Activated CD8-positive, alpha-beta memory T cell treated with anti-CD3 and anti-CD28 coated beads, Interleukin-2, amount 50 U/mL, for 1 hour (primary cell): ENCODE results near the gene TMEM119.

ENCODE experiments used
- DNase-seq: peaks from one replicate; pipeline ENCODE4 v3.0.0-alpha.2; 2020; ENCODE audit errors: extremely low read depth

TMEM119 gene

DNA sequence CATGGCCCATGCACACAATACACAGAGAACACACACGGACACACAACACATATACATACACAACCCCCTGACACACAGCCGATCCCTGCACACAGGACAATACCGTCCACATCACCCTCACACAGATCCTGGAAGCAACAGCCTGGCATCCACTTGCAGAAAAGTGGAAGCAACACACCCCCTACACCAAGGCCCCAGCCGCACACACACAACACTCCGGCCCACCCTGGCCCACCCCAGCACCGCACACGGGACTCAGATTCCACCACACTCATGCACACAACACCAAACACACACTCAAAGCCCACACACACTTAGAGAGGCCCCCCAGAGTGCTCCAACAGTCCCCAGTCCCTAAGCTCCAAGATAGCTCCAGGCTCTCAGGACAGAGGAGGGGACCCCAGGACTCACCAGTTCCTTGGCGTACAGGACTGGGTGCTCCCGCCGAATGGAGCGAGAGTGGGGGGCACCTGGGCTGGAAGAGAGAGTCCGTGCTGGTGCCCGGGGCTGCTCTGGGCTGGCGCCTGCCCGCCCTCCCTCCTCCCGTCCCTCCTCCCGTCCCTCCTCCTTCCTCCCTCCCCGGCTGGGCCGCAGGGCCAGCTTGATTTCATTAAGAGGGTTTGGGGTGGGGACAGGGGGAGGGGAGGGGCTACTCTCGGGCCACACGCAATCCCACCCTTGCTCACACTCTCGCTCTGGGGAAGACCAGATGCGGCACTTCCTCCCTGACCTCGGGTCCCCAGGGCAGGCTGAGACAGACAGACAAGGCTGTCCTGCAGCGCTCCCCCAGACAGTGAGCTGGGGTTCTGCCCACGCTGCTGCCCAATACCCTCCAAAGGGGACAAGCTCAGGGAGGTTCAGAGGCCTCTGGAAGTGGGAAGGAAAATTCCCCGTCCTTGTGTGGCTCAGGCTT, at the start of gene TMEM119:
TMEM119 (minus strand) TSS at position 526 of the 913 bp plus-strand sequence. CDS start 5,701 bp downstream, outside the sequence.
- DNase-seq, result no peak

DNA sequence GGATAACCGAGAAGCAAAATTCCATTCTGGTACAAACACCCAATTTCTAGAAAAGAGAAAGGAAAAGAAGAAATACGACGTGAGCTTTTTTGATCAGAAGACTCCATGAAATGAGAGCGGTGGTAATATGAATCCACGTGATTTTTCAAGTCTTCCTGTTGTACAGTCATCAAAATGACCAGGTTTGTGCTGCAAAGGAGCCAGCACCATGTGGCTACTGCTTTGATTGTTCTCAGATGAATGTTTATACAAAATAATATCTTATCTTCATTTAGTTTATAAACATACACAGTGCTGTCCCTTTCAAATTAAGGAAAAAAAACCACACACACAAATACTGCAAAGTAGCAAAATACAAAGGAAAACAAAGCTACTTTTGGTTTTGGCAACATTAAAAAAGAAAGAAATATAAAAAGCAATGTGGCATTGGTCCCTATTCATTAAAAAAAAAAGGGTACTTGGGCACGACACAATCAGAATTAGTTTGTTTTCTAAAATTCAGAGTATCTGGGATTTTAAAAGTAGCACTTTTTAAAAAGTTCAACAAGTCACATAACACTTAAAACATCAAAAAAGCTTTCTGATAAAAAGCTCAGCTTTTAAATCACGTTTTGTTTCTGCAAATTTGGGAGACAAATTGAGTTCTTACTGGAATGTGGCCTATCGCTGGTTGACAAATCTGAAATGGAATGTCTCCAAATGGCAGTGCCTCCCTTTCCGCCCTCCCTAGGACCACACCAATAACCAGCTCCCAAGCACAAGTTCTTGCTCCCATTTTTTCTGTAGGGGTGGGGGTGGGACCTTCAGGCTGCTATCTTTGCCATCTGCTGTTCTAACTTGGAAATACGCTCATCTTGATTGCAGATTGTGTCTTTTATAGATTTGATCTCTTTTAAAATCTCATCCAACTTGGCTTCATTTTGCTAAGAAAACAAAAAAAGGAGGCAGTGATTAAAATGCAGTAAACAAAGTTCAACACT, 49.0 kb upstream of the TMEM119 start:
- DNase-seq, result no peak

DNA sequence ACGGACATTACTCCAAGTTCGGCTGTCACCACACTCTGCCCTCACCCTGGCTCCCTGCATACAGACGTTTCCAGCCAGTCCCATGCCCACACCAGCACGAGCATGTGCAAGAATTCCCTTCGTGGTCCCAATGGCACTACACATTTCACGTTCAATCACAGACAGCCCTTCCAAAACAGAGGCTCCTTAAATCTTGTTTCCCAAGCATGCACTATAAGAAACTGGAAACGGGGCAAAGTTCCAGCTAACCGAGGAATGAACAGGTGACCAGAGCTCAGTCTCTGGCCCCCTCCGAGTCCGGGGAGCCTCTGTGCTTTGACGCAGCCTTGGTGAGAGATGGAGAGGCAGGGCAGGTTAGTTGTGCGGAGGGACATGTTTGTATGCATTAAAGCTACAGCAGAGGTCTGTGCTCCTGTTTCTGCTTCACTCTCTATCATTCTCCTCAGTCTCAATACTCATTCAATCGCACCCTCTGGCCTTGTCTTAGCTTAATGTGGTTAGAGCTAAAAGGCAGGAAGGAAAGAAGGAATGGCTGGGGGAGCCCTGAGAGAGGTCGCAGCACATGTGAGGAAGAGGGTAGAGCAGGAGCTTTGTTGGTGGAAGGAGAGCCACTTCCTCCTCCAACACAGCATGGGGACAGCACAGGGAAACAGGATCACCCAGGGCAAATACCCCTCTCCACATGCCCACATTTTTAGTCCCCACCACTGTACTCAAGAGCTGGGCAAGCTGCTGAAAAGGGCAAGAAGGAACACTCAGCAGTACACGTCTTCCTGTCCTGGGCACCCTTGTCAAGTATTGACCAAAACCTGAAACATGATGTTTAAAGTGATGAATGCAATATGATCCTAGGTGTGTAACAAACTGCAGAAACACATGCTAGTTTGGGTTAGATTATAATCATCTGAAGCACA, 48.1 kb upstream of the TMEM119 start:
- no peak for DNase-seq

- DNase-seq, result no peak
These were observed 46.9 kb upstream of the TMEM119 start for GRCh38 chr12:108644811-108645120.

- no peak for DNase-seq
These were observed 46.3 kb upstream of the TMEM119 start for GRCh38 chr12:108643941-108644810.

DNA sequence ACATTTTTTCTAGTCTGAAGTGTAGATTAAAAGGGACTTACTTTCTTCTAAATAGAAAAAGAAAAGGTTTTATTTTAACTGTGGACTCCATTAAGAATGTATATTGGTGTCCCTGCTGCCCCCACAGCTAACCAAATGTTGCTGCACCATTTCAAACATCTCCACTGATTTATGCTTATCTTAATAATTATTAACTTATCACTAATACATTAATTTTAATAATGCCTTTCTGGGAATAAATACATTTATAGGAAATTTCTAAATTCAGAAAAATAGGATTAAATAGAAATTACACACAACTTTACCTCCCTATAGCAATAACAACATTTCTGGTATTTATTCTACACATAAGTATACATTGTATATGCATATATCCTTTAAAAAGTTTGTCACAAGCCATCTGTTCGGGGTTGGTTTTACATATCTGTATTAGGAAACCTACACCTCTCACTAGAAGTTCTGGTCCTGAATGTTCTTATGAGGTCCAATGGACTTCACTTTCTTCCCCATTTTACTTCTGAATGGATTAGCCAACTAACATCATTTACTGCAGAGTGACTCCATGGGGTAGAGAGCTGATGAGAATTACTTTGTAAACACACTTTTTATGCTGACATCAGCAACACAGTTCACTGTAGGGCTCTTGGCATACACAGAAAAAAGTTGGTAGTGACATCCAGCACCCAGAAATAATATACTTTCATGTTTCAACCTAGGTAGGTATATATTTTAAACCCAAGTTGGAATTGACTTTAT, 45.2 kb upstream of the TMEM119 start:
- DNase-seq, result no peak

- DNase-seq, result no peak
These were observed 44.5 kb upstream of the TMEM119 start for GRCh38 chr12:108642269-108642870.

GRCh38 chr12:108641446-108642268, 43.8 kb upstream of the TMEM119 start:
- no peak for DNase-seq

DNA sequence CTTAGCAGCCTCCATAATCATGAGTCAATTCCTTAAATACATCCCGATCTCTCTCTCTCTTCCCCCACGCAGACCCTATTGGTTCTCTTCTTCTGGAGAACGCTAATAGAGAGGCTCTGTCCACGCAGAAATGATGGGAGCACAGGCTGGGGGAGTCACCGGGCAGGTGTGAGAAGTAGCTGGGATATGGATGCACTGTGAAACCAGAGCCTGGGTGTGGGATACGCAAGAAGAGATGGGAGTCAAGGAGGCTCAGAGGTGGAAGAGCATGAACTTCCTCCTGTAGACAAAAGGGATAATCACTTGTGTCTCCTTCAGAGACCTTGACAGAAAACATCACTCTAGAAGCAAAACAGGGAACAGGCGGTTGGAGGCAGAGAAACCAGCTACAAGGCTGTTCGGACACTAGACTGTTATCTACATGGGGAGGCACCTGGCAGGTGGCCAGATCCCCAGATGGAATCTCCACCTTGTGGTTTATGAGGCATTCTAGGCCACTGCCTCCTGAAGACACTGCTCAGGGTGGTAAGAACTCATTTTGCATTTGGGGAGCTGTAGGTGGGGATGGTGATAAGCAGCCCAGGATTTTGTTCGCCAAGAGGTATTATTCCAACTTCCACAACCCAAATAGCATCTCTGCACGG, 43.0 kb upstream of the TMEM119 start:
- no peak for DNase-seq

- no peak for DNase-seq
These were observed 41.3 kb upstream of the TMEM119 start for GRCh38 chr12:108638997-108639822.

GRCh38 chr12:108638141-108638827, 40.4 kb upstream of the TMEM119 start:
- no peak for DNase-seq

- no peak for DNase-seq
These were observed 39.5 kb upstream of the TMEM119 start for GRCh38 chr12:108637222-108637971.

- no peak for DNase-seq
These were observed 38.3 kb upstream of the TMEM119 start for GRCh38 chr12:108635997-108636808.

DNA sequence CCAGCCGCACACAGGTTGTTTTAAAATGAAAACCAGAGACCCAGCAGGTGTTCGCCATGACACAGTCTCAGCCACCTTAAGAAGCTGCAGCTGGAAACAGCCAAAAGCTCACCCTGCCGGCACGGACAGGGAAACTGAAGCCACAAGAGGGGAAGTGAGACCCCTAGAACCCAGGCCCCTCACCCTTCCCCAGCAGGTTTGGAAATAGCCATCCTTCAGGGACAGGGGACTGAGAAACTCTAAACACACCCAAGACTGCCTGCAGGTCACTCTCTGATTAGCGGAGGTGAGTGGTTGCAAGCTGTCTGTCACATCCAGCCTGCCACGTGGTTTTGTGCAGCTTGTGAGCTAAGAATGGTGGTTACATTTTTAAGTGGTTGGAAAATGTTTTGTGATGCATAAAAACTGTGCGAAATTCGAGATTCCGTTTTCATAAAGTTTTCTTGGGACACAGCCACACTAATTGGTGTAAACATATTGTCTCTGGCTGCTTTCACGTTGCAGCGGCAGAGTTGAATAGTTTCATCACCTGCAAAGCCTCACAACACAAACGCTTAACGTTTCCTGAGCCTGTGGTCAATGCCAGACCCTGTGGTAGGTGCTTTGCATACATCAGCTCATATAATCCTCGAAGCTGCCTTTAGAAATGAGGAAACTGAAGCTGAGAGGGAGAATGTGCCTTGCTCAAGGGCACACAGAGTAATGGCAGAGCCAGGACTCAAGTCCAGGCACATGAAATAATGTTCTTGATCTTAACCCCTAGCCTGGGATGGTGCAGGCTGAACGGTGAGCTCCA, 37.5 kb upstream of the TMEM119 start:
- no peak for DNase-seq
